SK-N-SH (cell line): ENCODE results near the gene ZNF708. TPM values are rescaled to one million over a fixed set of nuclear protein-coding genes. Genes with fewer than 3 reads are reported as not detected.

Experiments used
- CTCF ChIA-PET: fragments of 300-600, 350-600 bp; formaldehyde crosslinking; extraction: SDS; loops from one replicate; lab custom pipeline; 2021; lab: Yijun Ruan, JAX
- POLR2A ChIA-PET: fragments of 350-600 bp; sonication (Branson Sonifier 250); formaldehyde crosslinking; extraction: SDS; loops from one replicate; lab custom pipeline; 2020; ENCODE audit warnings: antibody characterized with exemption, inconsistent platforms; lab: Yijun Ruan, JAX
- DNase-seq: peaks from one replicate; pipeline ENCODE4 v3.0.0; 2012
- H2AFZ ChIP-seq: fragments of 200-600 bp; sonication (generic); 2 replicates; pipeline ENCODE4 v1.8.1; 2016; ENCODE audit warnings: antibody characterized with exemption, mild to moderate bottlenecking, low read depth
- H3F3A ChIP-seq: fragments of 200-600 bp; sonication (generic); replicated peaks from 2 replicates; pipeline ENCODE3; 2016; ENCODE audit warnings: antibody characterized with exemption, mild to moderate bottlenecking; ENCODE audit not compliant: insufficient read depth
- H3K27ac ChIP-seq, 2 experiments: fragments of 200-500 bp in 1 of 2; fragments of 200-600 bp in 1 of 2; sonication (Bioruptor generic) in 1 of 2; sonication (generic), shearing (Covaris generic) in 1 of 2; 2 replicates each; pipeline versions ENCODE4 v1.5.1 to v1.6.1; 2014 to 2016; ENCODE audit warnings: low read depth in 2 of 2, inconsistent platforms in 1 of 2, low read length in 1 of 2, mild to moderate bottlenecking in 1 of 2, mixed read lengths in 1 of 2
- H3K27me3 ChIP-seq: fragments of 200-600 bp; sonication (generic), shearing (Covaris generic); 2 replicates; pipeline ENCODE4 v1.6.1; 2016; ENCODE audit warnings: mixed run types; ENCODE audit not compliant: insufficient read depth
- H3K36me3 ChIP-seq, 2 experiments: fragments of 200-500 bp in 1 of 2; fragments of 200-600 bp in 1 of 2; sonication (Bioruptor generic) in 1 of 2; sonication (generic) in 1 of 2; replicated peaks in 1 of 2; 2 replicates each; pipeline versions ENCODE3 to v1.5.1; 2014 to 2016; ENCODE audit warnings: low read length in 1 of 2, mild to moderate bottlenecking in 1 of 2; ENCODE audit not compliant: insufficient read depth in 2 of 2, control insufficient read depth in 1 of 2
- H3K4me1 ChIP-seq, 2 experiments: fragments of 200-500 bp in 1 of 2; fragments of 200-600 bp in 1 of 2; sonication (Bioruptor generic) in 1 of 2; sonication (generic), shearing (Covaris generic) in 1 of 2; 2 replicates each; pipeline versions ENCODE4 v1.5.1 to v1.6.1; 2014 to 2016; ENCODE audit warnings: low read depth in 1 of 2, low read length in 1 of 2, mixed run types in 1 of 2; ENCODE audit not compliant: insufficient read depth in 2 of 2, control insufficient read depth in 1 of 2
- H3K4me2 ChIP-seq: fragments of 200-600 bp; sonication (generic), shearing (Covaris generic); 2 replicates; pipeline ENCODE4 v1.6.1; 2017; ENCODE audit warnings: mixed run types
- H3K4me3 ChIP-seq, 2 experiments: fragments of 200-500 bp in 1 of 2; fragments of 200-600 bp in 1 of 2; sonication (Bioruptor generic) in 1 of 2; sonication (generic), shearing (Covaris generic) in 1 of 2; 2 replicates each; pipeline versions ENCODE4 v1.5.1 to v1.8.1; 2014 to 2016; ENCODE audit warnings: low read depth in 2 of 2, inconsistent platforms in 1 of 2, low read length in 1 of 2, mild to moderate bottlenecking in 1 of 2, mixed read lengths in 1 of 2, moderate library complexity in 1 of 2
- H3K79me2 ChIP-seq: fragments of 200-600 bp; sonication (generic); 2 replicates; pipeline ENCODE4 v1.8.1; 2017; ENCODE audit warnings: mild to moderate bottlenecking; ENCODE audit not compliant: insufficient read depth
- H3K9ac ChIP-seq: fragments of 200-600 bp; sonication (generic); 2 replicates; pipeline ENCODE4 v1.6.1; 2017; ENCODE audit warnings: mixed run types
- H3K9me2 ChIP-seq: fragments of 200-600 bp; sonication (generic); 2 replicates; pipeline ENCODE4 v1.6.1; 2017; ENCODE audit warnings: mixed run types
- H3K9me3 ChIP-seq: fragments of 200-600 bp; sonication (generic); 2 replicates; pipeline ENCODE4 v1.6.1; 2017; ENCODE audit warnings: mixed run types, mild to moderate bottlenecking, moderate library complexity
- H4K20me1 ChIP-seq: fragments of 200-600 bp; sonication (generic); 2 replicates; pipeline ENCODE4 v1.6.1; 2017; ENCODE audit warnings: mild to moderate bottlenecking, mixed run types; ENCODE audit not compliant: insufficient read depth
- CHD2 ChIP-seq: fragments of 150-350 bp; IDR thresholded peaks from 2 replicates; pipeline ENCODE4 v1.6.1; 2018; ENCODE audit warnings: low read length; ENCODE audit not compliant: partially characterized antibody
- ELF1 ChIP-seq: IDR thresholded peaks from 2 replicates; pipeline ENCODE4 v1.4.0; 2012
- FOXJ3 ChIP-seq: sonication (generic); formaldehyde crosslinking; IDR thresholded peaks from 2 replicates; pipeline ENCODE4 v1.5.1; 2020; ENCODE audit warnings: mild to moderate bottlenecking, missing genetic modification reagents
- PBX3 ChIP-seq: IDR thresholded peaks from 2 replicates; pipeline ENCODE4; 2012
- RFX5 ChIP-seq: IDR thresholded peaks from 2 replicates; pipeline ENCODE4 v1.6.1; 2012; ENCODE audit warnings: mild to moderate bottlenecking, improper control_type of control experiment, low read length
- RXRA ChIP-seq: IDR thresholded peaks from 2 replicates; pipeline ENCODE4 v1.4.0; 2012; ENCODE audit warnings: low read depth, mild to moderate bottlenecking, borderline replicate concordance
- SIN3A ChIP-seq: IDR thresholded peaks from 2 replicates; pipeline ENCODE4 v1.6.1; 2012; ENCODE audit warnings: low read depth, mild to moderate bottlenecking, low read length, moderate library complexity, borderline replicate concordance
- SMC3 ChIP-seq: IDR thresholded peaks from 2 replicates; pipeline ENCODE4 v1.6.1; 2012; ENCODE audit warnings: low read depth, low read length, improper control_type of control experiment
- TEAD4 ChIP-seq: IDR thresholded peaks from 2 replicates; pipeline ENCODE4 v1.4.0; 2012; ENCODE audit warnings: mild to moderate bottlenecking, borderline replicate concordance; ENCODE audit not compliant: insufficient read depth
- WGBS: methylation state at CpG from one replicate; pipeline ENCODE4 v1.1.6; 2017; ENCODE audit warnings: low lambda C conversion rate; 5-methylcytosine and 5-hydroxymethylcytosine counted together
- polyA plus RNA-seq, 3 experiments: library from polyadenylated mRNA; depleted of rRNA; stranded (reverse); fragments of >200 nt; gene quantifications; 2 replicates each; pipeline ENCODE4 v1.2.3, GENCODE V29; 2012
- TF ChIP-seq, protein P1 (sequence below): IDR thresholded peaks from 2 replicates; pipeline ENCODE4 v1.4.0; 2012; ENCODE audit warnings: low read depth, borderline replicate concordance
- TF ChIP-seq, protein P2 (sequence below): fragments of 150-350 bp; IDR thresholded peaks from 2 replicates; pipeline ENCODE4 v1.6.1; 2016; ENCODE audit warnings: mild to moderate bottlenecking, low read depth, low read length

Gene ZNF708
- polyA plus RNA-seq, 1 of the 3 experiments (the other 2 are of a cell fraction), result 1.0 TPM

GRCh38 chr19:21322528-21322927 lies 6.7 kb downstream of the ZNF708 start (continued):
- TF ChIP-seq RFX5, result no peak

GRCh38 chr19:21321996-21322395 lies 7.2 kb downstream of the ZNF708 start:
- POLR2A ChIA-PET, result no interaction called here

DNA sequence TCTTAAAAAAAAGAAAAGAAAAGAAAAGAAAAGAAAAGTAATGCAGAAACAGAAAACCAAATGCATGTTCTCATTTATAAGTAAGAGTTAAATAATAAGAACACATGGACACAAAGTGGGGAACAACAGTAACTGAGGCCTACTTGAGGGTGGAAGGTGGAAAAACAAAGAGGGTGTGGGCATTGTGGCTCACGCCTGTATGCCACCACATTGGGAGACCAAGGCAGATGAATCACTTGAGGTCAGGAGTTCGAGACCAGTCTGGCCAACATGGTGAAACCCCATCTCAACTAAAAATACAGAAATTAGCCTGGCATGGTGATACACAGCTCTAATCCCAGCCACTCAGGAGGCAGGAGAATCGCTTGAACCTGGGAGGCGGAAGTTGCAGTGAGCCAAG lies 8.1 kb downstream of the ZNF708 start:
- POLR2A ChIA-PET, result no interaction called here
- DNase-seq, result no peak
- Histone ChIP-seq H3K4me3 (no peak overlapping the region), H4K20me1 (no peaks in the 10 kb centered on the region), H3K9ac (no peak overlapping the region), H3K36me3 (peaks cover 0 to 29% of the 10 kb centered on the region in 2 experiments), H3K79me2 (peaks cover 95% of the 10 kb centered on the region), H3K9me3 (no peaks in the 10 kb centered on the region), H2AFZ (no peak overlapping the region), H3K4me1 (no peaks in the 10 kb centered on the region; a peak in 1 of 4 replicates), H3F3A (no peaks in the 10 kb centered on the region), H3K9me2 (no peaks in the 10 kb centered on the region), H3K4me2 (no peak overlapping the region), H3K27me3 (no peaks in the 10 kb centered on the region), H3K27ac (no peak overlapping the region)
- CTCF ChIA-PET, result no interaction called here
- WGBS, result 61% methylated on average over 4 of the region's 4 CpGs
- TF ChIP-seq RXRA (no peak), SMC3 (no peak), CHD2 (no peak)

More at GRCh38 chr19:21321996-21322395, 7.2 kb downstream of the ZNF708 start:
- Histone ChIP-seq H3K79me2 (peaks cover 96% of the 10 kb centered on the region), H3K4me1 (no peaks in the 10 kb centered on the region; a peak in 1 of 4 replicates), H3K9ac (no peak overlapping the region), H3K9me3 (no peaks in the 10 kb centered on the region), H2AFZ (no peak overlapping the region), H3K4me3 (no peak overlapping the region), H3K36me3 (peaks cover 0 to 34% of the 10 kb centered on the region in 2 experiments), H3K4me2 (no peak overlapping the region; the same call in 1 of the 2 replicates), H3K27ac (no peak overlapping the region), H3K9me2 (no peaks in the 10 kb centered on the region), H3K27me3 (no peaks in the 10 kb centered on the region), H3F3A (no peaks in the 10 kb centered on the region), H4K20me1 (no peaks in the 10 kb centered on the region)
- 77% methylated on average over 4 of the region's 4 CpGs for WGBS
- DNase-seq, result no peak
- CTCF ChIA-PET, result interaction anchor here (1.2 kb wide), 1 partner anchor 48 kb away, joined by 3 read pairs; no protein-coding TSS in a partner anchor
- no peak for TF ChIP-seq SIN3A
- TF ChIP-seq PBX3, result no peak
- TF ChIP-seq, protein P1, sequence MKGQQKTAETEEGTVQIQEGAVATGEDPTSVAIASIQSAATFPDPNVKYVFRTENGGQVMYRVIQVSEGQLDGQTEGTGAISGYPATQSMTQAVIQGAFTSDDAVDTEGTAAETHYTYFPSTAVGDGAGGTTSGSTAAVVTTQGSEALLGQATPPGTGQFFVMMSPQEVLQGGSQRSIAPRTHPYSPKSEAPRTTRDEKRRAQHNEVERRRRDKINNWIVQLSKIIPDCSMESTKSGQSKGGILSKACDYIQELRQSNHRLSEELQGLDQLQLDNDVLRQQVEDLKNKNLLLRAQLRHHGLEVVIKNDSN, result no peak
- TF ChIP-seq FOXJ3 (CRISPR knock-in tag), result no peak
- TF ChIP-seq TEAD4, result no peak
- TF ChIP-seq ELF1, result no peak
- TF ChIP-seq, protein P2, sequence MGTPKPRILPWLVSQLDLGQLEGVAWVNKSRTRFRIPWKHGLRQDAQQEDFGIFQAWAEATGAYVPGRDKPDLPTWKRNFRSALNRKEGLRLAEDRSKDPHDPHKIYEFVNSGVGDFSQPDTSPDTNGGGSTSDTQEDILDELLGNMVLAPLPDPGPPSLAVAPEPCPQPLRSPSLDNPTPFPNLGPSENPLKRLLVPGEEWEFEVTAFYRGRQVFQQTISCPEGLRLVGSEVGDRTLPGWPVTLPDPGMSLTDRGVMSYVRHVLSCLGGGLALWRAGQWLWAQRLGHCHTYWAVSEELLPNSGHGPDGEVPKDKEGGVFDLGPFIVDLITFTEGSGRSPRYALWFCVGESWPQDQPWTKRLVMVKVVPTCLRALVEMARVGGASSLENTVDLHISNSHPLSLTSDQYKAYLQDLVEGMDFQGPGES, result no peak
